ENCODE results near the gene MGST3.

Gene MGST3

DNA sequence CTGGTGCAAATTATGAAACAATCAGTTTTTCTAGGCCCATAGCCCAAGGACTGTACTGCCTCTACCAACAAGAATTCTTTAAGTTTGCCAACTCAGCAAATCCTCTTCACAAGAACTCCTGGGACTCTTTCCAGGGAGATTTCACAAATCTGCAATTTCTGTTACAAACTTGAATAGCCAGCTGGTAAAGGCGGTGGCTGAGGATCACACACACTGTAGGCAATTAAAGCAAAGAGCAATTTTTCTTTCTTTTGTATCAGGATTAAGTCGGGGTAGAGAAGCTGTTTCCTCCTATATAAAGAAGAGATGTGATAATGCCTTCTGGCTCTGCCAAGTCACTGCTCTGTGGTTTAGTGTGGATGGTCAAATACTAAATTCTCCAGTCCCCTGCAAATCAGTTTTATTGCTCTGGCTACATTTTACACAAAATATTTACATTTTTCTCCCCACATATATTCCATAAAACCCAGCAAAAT, 65.6 kb downstream of the MGST3 start:
- H3K36me3 ChIP-seq (ENCODE audit: insufficient read depth, low read length) = no peaks in the 10 kb centered on the region
- H3K4me2 ChIP-seq (ENCODE audit: low read depth, low read length, poor library complexity, severe bottlenecking) = peak overlapping the region; percentile 93

DNA sequence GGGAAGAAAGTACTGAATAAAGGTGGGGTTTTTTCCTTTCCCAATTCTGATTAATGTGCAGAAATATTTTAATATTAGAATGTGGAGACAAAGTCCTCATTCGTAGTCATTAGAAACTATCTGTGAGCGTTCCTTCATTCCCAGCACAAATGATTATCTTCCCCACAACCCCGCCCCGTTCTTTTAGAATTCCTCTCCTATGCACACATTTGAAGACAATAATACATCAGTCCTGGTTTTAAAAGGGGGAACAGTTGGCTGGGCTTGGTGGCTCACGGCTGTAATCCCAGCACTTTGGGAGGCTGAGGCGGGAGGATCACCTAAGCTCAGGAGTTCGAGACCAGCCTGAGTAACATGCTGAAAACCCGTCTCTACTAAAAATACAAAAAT, 66.5 kb downstream of the MGST3 start:
- H3K79me2 ChIP-seq (ENCODE audit: insufficient read depth, low read length) = peaks cover 37% of the 10 kb centered on the region
- H3K4me1 ChIP-seq (ENCODE audit: insufficient read depth, low read length, poor library complexity, severe bottlenecking) = peaks cover 35% of the 10 kb centered on the region
- H4K20me1 ChIP-seq (ENCODE audit: insufficient read depth, low read length, poor library complexity, severe bottlenecking) = peaks cover 22% of the 10 kb centered on the region
- H3K9me2 ChIP-seq (replicated peaks; ENCODE audit: low read depth, low read length) = no peaks in the 10 kb centered on the region
- H2AFZ ChIP-seq (ENCODE audit: low read length) = no peak overlapping the region
- H3K27me3 ChIP-seq (ENCODE audit: insufficient read depth, low read length, poor library complexity, severe bottlenecking) = no peaks in the 10 kb centered on the region
- H3K9ac ChIP-seq (ENCODE audit: low read depth, low read length, poor library complexity, severe bottlenecking) = peak overlapping the region; percentile 81
- H3K9me3 ChIP-seq (ENCODE audit: insufficient read depth, low read depth, low read length) = no peaks in the 10 kb centered on the region
- TF ChIP-seq, protein P1, sequence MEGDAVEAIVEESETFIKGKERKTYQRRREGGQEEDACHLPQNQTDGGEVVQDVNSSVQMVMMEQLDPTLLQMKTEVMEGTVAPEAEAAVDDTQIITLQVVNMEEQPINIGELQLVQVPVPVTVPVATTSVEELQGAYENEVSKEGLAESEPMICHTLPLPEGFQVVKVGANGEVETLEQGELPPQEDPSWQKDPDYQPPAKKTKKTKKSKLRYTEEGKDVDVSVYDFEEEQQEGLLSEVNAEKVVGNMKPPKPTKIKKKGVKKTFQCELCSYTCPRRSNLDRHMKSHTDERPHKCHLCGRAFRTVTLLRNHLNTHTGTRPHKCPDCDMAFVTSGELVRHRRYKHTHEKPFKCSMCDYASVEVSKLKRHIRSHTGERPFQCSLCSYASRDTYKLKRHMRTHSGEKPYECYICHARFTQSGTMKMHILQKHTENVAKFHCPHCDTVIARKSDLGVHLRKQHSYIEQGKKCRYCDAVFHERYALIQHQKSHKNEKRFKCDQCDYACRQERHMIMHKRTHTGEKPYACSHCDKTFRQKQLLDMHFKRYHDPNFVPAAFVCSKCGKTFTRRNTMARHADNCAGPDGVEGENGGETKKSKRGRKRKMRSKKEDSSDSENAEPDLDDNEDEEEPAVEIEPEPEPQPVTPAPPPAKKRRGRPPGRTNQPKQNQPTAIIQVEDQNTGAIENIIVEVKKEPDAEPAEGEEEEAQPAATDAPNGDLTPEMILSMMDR (conservative IDR thresholded peaks at IDR 0.05; ENCODE audit: low read length) = no peak
- peak overlapping the region; percentile 93 for H3K4me2 ChIP-seq (ENCODE audit: low read depth, low read length, poor library complexity, severe bottlenecking)
- H3K4me3 ChIP-seq (ENCODE audit: low read length, poor library complexity, severe bottlenecking) = peak overlapping the region; percentile 92
- H3F3A ChIP-seq (ENCODE audit: low read depth) = peaks cover 9% of the 10 kb centered on the region
- no peaks in the 10 kb centered on the region for H3K36me3 ChIP-seq (ENCODE audit: insufficient read depth, low read length)

More for the DNA sequence above, 65.6 kb downstream of the MGST3 start:
- Histone ChIP-seq H3K4me1 (ENCODE audit: insufficient read depth, low read length, poor library complexity, severe bottlenecking) (peaks cover 35% of the 10 kb centered on the region), H3K79me2 (ENCODE audit: insufficient read depth, low read length) (peaks cover 42% of the 10 kb centered on the region), H3K9me2 (replicated peaks; ENCODE audit: low read depth, low read length) (no peaks in the 10 kb centered on the region), H3F3A (ENCODE audit: low read depth) (peaks cover 9% of the 10 kb centered on the region), H3K27me3 (ENCODE audit: insufficient read depth, low read length, poor library complexity, severe bottlenecking) (no peaks in the 10 kb centered on the region), H3K9ac (ENCODE audit: low read depth, low read length, poor library complexity, severe bottlenecking) (peak overlapping the region; percentile 81), H3K4me3 (ENCODE audit: low read length, poor library complexity, severe bottlenecking) (peak overlapping the region; percentile 92), H3K9me3 (ENCODE audit: insufficient read depth, low read depth, low read length) (no peaks in the 10 kb centered on the region), H4K20me1 (ENCODE audit: insufficient read depth, low read length, poor library complexity, severe bottlenecking) (peaks cover 22% of the 10 kb centered on the region), H2AFZ (ENCODE audit: low read length) (no peak overlapping the region)
- TF ChIP-seq EZH2phosphoT487 (IDR thresholded peaks at IDR 0.05; ENCODE audit: borderline replicate concordance) = no peak

DNA sequence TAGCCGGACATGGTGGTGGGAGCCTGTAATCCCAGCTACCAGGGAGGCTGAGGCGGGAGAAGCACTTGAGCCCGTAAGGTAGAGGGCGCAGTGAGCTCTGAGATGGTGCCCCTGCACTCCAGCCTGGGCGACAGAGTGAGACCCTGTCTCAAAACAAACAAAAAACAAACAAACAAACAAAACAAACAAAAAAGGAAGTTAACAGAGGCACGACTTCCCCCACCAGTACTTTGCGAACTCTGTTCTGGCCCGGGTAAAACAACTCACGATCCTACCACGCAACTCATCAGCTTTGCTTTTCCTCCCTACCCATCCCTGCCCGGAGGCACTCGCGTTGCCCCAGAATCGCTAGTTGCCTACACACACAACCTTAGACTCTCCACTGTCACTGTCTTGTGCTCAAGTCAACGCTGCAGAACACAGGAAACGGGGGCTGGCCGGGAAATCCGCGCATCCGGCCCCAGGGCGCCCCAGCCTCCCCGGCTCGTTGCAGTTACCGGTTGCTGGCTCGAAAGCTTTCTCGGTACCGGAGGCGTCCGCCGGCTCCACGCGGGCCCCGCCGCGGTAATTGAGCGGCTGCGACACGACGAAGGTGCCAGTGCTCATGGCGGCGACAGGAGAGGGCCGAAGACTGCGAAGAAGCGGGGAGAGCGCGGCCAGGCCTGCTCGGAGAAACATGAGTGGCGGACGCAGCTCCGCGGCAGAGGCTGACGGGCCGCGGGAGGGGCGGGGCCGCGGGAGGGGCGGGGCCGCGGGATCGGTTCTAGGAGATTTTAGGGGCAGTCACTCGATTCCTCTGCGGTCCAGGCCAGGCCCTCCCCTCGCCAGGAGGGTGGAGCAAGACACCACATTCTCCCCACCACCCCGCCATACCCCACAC, 67.1 kb downstream of the MGST3 start, which contains the start of gene ALDH9A1:
Gene ALDH9A1 (minus strand): TSS at position 682 of the 880 bp plus-strand sequence. CDS start 4 bp downstream, at position 678.
- H4K20me1 ChIP-seq (ENCODE audit: insufficient read depth, low read length, poor library complexity, severe bottlenecking) = peaks cover 22% of the 10 kb centered on the region
- peaks cover 37% of the 10 kb centered on the region for H3K79me2 ChIP-seq (ENCODE audit: insufficient read depth, low read length)
- peak within 1 kb of the TSS; percentile 99 for H2AFZ ChIP-seq (ENCODE audit: low read length)
- peak within 1 kb of the TSS; percentile 92 for H3K4me3 ChIP-seq (ENCODE audit: low read length, poor library complexity, severe bottlenecking)
- peaks cover 35% of the 10 kb centered on the region for H3K4me1 ChIP-seq (ENCODE audit: insufficient read depth, low read length, poor library complexity, severe bottlenecking)
- H3K36me3 ChIP-seq (ENCODE audit: insufficient read depth, low read length) = no peaks in the 10 kb centered on the region
- peak within 1 kb of the TSS; percentile 93 for H3K4me2 ChIP-seq (ENCODE audit: low read depth, low read length, poor library complexity, severe bottlenecking)
- H3F3A ChIP-seq (ENCODE audit: low read depth) = peaks cover 9% of the 10 kb centered on the region
- H3K9me2 ChIP-seq (replicated peaks; ENCODE audit: low read depth, low read length) = no peaks in the 10 kb centered on the region
- no peaks in the 10 kb centered on the region for H3K27me3 ChIP-seq (ENCODE audit: insufficient read depth, low read length, poor library complexity, severe bottlenecking)
- H3K9me3 ChIP-seq (ENCODE audit: insufficient read depth, low read depth, low read length) = no peaks in the 10 kb centered on the region
- no peak for TF ChIP-seq EZH2phosphoT487 (IDR thresholded peaks at IDR 0.05; ENCODE audit: borderline replicate concordance)
- TF ChIP-seq, protein P1 (conservative IDR thresholded peaks at IDR 0.05; ENCODE audit: low read length) = peak; percentile 51
- peak within 1 kb of the TSS; percentile 81 for H3K9ac ChIP-seq (ENCODE audit: low read depth, low read length, poor library complexity, severe bottlenecking)
